H9 (cell line): ENCODE results near the gene GALNT2. TPM values are rescaled to one million over a fixed set of nuclear protein-coding genes. Genes with fewer than 3 reads are reported as not detected.

Source experiments
- DNase-seq: peaks from one replicate; pipeline ENCODE4 v3.0.0-alpha.2; 2017
- H2AFZ ChIP-seq: one replicate; pipeline ENCODE4 v1.6.1; 2013; ENCODE audit warnings: mild to moderate bottlenecking, low read length, control low read depth, moderate library complexity
- H2AK5ac ChIP-seq: 2 replicates; pipeline ENCODE4 v1.6.1; 2013; ENCODE audit warnings: low read length, control low read depth, mixed read lengths; ENCODE audit not compliant: insufficient read length
- H2BK120ac ChIP-seq: one replicate; pipeline ENCODE4 v1.6.1; 2013; ENCODE audit warnings: low read depth, mild to moderate bottlenecking, low read length, control low read depth, inconsistent platforms; ENCODE audit not compliant: poor library complexity, severe bottlenecking
- H2BK12ac ChIP-seq: 2 replicates; pipeline ENCODE4 v1.6.1; 2013; ENCODE audit warnings: low read length, control low read depth, mixed read lengths, low read depth; ENCODE audit not compliant: insufficient read length
- H2BK15ac ChIP-seq: 2 replicates; pipeline ENCODE4 v1.6.1; 2013; ENCODE audit warnings: low read depth, low read length, control low read depth
- H2BK20ac ChIP-seq: one replicate; pipeline ENCODE4 v1.6.1; 2013; ENCODE audit warnings: low read depth, mild to moderate bottlenecking, low read length, control low read depth, inconsistent platforms; ENCODE audit not compliant: poor library complexity, severe bottlenecking
- H2BK5ac ChIP-seq: 2 replicates; pipeline ENCODE4 v1.6.1; 2013; ENCODE audit warnings: low read length, control low read depth, mixed read lengths; ENCODE audit not compliant: insufficient read length
- H3K14ac ChIP-seq: 2 replicates; pipeline ENCODE4 v1.6.1; 2013; ENCODE audit warnings: low read length, control low read depth; ENCODE audit not compliant: insufficient read depth
- H3K18ac ChIP-seq: 2 replicates; pipeline ENCODE4 v1.6.1; 2013; ENCODE audit warnings: low read depth, mild to moderate bottlenecking, mixed read lengths, low read length, control low read depth; ENCODE audit not compliant: insufficient read length
- H3K23ac ChIP-seq: 2 replicates; pipeline ENCODE4 v1.6.1; 2013; ENCODE audit warnings: low read length, control low read depth, mixed read lengths, low read depth; ENCODE audit not compliant: insufficient read length
- H3K23me2 ChIP-seq: 2 replicates; pipeline ENCODE4 v1.6.1; 2013; ENCODE audit warnings: low read depth, mild to moderate bottlenecking, mixed read lengths, low read length, control low read depth; ENCODE audit not compliant: insufficient read length, poor library complexity, severe bottlenecking
- H3K27ac ChIP-seq: 2 replicates; pipeline ENCODE4 v1.5.1; 2013; ENCODE audit warnings: low read length, control low read depth, mixed read lengths, low read depth; ENCODE audit not compliant: insufficient read length
- H3K27me3 ChIP-seq: 2 replicates; pipeline ENCODE4 v1.6.1; 2013; ENCODE audit warnings: low read length, control low read depth, inconsistent platforms; ENCODE audit not compliant: insufficient read depth
- H3K4ac ChIP-seq: 2 replicates; pipeline ENCODE4 v1.6.1; 2013; ENCODE audit warnings: low read depth, mild to moderate bottlenecking, control low read depth, inconsistent platforms, low read length, moderate library complexity
- H3K4me1 ChIP-seq: 2 replicates; pipeline ENCODE4 v1.6.1; 2013; ENCODE audit warnings: low read length, control low read depth, inconsistent platforms; ENCODE audit not compliant: insufficient read depth
- H3K4me2 ChIP-seq: 2 replicates; pipeline ENCODE4 v1.6.1; 2013; ENCODE audit warnings: low read length, control low read depth, mixed read lengths; ENCODE audit not compliant: insufficient read length, insufficient read depth
- H3K56ac ChIP-seq: 2 replicates; pipeline ENCODE4 v1.6.1; 2013; ENCODE audit warnings: low read depth, mild to moderate bottlenecking, mixed read lengths, low read length, control low read depth; ENCODE audit not compliant: insufficient read length
- H3K79me1 ChIP-seq: 2 replicates; pipeline ENCODE4 v1.6.1; 2013; ENCODE audit warnings: low read depth, mild to moderate bottlenecking, moderate library complexity, low read length, control low read depth, inconsistent platforms; ENCODE audit not compliant: insufficient read depth, poor library complexity, severe bottlenecking
- H3K79me2 ChIP-seq: 2 replicates; pipeline ENCODE4 v1.6.1; 2013; ENCODE audit warnings: low read length, control low read depth, inconsistent platforms; ENCODE audit not compliant: insufficient read depth
- H3K9ac ChIP-seq: 2 replicates; pipeline ENCODE4 v1.6.1; 2013; ENCODE audit warnings: low read length, control low read depth, mixed read lengths; ENCODE audit not compliant: insufficient read length; ENCODE audit errors: extremely low read depth
- H3K9me3 ChIP-seq: one replicate; pipeline ENCODE4 v1.6.1; 2013; ENCODE audit warnings: low read depth, low read length, inconsistent platforms; ENCODE audit not compliant: control insufficient read depth
- H3T11ph ChIP-seq: one replicate; pipeline ENCODE4 v1.6.1; 2013; ENCODE audit warnings: mild to moderate bottlenecking, low read length, control low read depth, inconsistent platforms
- H4K20me1 ChIP-seq: one replicate; pipeline ENCODE4 v1.6.1; 2013; ENCODE audit not compliant: control insufficient read depth, insufficient read length, insufficient read depth
- H4K5ac ChIP-seq: 2 replicates; pipeline ENCODE4 v1.6.1; 2013; ENCODE audit warnings: low read depth, mild to moderate bottlenecking, mixed read lengths, low read length, control low read depth; ENCODE audit not compliant: insufficient read length
- H4K8ac ChIP-seq: replicated peaks from 2 replicates; pipeline ENCODE4 v1.6.1; 2013; ENCODE audit warnings: low read length, control low read depth, mixed read lengths, low read depth; ENCODE audit not compliant: insufficient read length
- H4K91ac ChIP-seq: 2 replicates; pipeline ENCODE4 v1.6.1; 2013; ENCODE audit warnings: low read depth, mild to moderate bottlenecking, moderate library complexity, mixed read lengths, low read length, control low read depth; ENCODE audit not compliant: insufficient read length
- H3K27ac Mint-ChIP-seq, 3 experiments: 2 replicates in 2 of 3; 3 replicates in 1 of 3; pipeline ENCODE4 v1.8.0; 2020 to 2021; ENCODE audit warnings: mixed read lengths in 3 of 3, mild to moderate bottlenecking in 1 of 3, moderate library complexity in 1 of 3
- H3K27me3 Mint-ChIP-seq: 2 replicates; pipeline ENCODE4 v1.8.0; 2021; ENCODE audit warnings: low read depth, mild to moderate bottlenecking, moderate library complexity, mixed read lengths
- H3K36me3 Mint-ChIP-seq, 3 experiments: 2 replicates in 2 of 3; 3 replicates in 1 of 3; pipeline ENCODE4 v1.8.0; 2020 to 2021; ENCODE audit warnings: low read depth in 3 of 3, mixed read lengths in 3 of 3; ENCODE audit not compliant: insufficient read depth in 1 of 3
- H3K4me1 Mint-ChIP-seq, 2 experiments: 2 replicates each; pipeline ENCODE4 v1.8.0; 2020; ENCODE audit warnings: mixed read lengths in 2 of 2
- H3K4me3 Mint-ChIP-seq, 2 experiments: 2 replicates in 1 of 2; 3 replicates in 1 of 2; pipeline ENCODE4 v1.8.0; 2020 to 2021; ENCODE audit warnings: mild to moderate bottlenecking in 2 of 2, mixed read lengths in 2 of 2, moderate library complexity in 1 of 2
- H3K9me3 Mint-ChIP-seq, 2 experiments: 2 replicates in 1 of 2; 3 replicates in 1 of 2; pipeline ENCODE4 v1.8.0; 2020; ENCODE audit warnings: mild to moderate bottlenecking in 2 of 2, mixed read lengths in 2 of 2, moderate library complexity in 1 of 2
- whole genome bisulfite sequencing: extraction: QIAGEN DNeasy Blood & Tissue Kit; methylation state at CpG from one replicate; pipeline ENCODE4 v1.1.7; 2013; ENCODE audit warnings: missing lambda C conversion rate, low lambda C conversion rate, mixed read lengths; ENCODE audit not compliant: insufficient read length; ENCODE audit errors: extremely low coverage; 5-methylcytosine and 5-hydroxymethylcytosine counted together
- total RNA-seq: library from RNA; stranded (reverse); gene quantifications from 2 replicates; pipeline ENCODE4 v1.2.1, GENCODE V29; 2021
- TF ChIP-seq, protein P1 (sequence below): fragments of 200-600 bp; sonication (generic); conservative IDR thresholded peaks from 3 replicates; pipeline ENCODE4 v1.8.0; 2021; ENCODE audit warnings: antibody characterized with exemption, mild to moderate bottlenecking

The GALNT2 gene
- total RNA-seq, 1 experiment from 2014 or later: 57.6 TPM

- no peak overlapping the region for H2AK5ac ChIP-seq
- H3K18ac ChIP-seq: no peak overlapping the region
- peaks cover 16 to 17% of the 10 kb centered on the region in 2 experiments for H3K4me1 Mint-ChIP-seq
- H3K9me3 Mint-ChIP-seq: no peaks in the 10 kb centered on the region; a peak in 1 of 5 replicates
- no peak overlapping the region for H3K27ac ChIP-seq
- WGBS: no CpG with 5 or more reads among the region's 1 CpG
- H3K79me2 ChIP-seq: no peaks in the 10 kb centered on the region
- H3K27ac Mint-ChIP-seq: no peak overlapping the region
- H3K14ac ChIP-seq: no peak overlapping the region
- no peak overlapping the region for H2BK15ac ChIP-seq
- no peak overlapping the region for H4K8ac ChIP-seq
- DNase-seq: no peak
- no peak overlapping the region for H3K4me3 Mint-ChIP-seq
- no peak overlapping the region for H3K4me2 ChIP-seq
- peaks cover 5% of the 10 kb centered on the region for H3K27me3 Mint-ChIP-seq
- no peaks in the 10 kb centered on the region for H3K79me1 ChIP-seq
- no peak overlapping the region for H2BK12ac ChIP-seq
- H3K23ac ChIP-seq: no peak overlapping the region
- H3K9me3 ChIP-seq: no peaks in the 10 kb centered on the region
- H3K56ac ChIP-seq: no peak overlapping the region
- H3K27me3 ChIP-seq: no peaks in the 10 kb centered on the region
- no peak overlapping the region for H4K91ac ChIP-seq
- H3K23me2 ChIP-seq: no peaks in the 10 kb centered on the region
- H2AFZ ChIP-seq: no peak overlapping the region
- no peaks in the 10 kb centered on the region for H3K36me3 Mint-ChIP-seq
- H3T11ph ChIP-seq: no peak overlapping the region
- H2BK5ac ChIP-seq: no peak overlapping the region
- H2BK20ac ChIP-seq: no peak overlapping the region
- H3K4ac ChIP-seq: no peak overlapping the region
- peaks cover 5% of the 10 kb centered on the region; the same call in 1 of the 2 replicates for H3K4me1 ChIP-seq
- no peak overlapping the region for H4K5ac ChIP-seq
- H4K20me1 ChIP-seq: no peaks in the 10 kb centered on the region
- H3K9ac ChIP-seq: no peak overlapping the region
- no peak overlapping the region for H2BK120ac ChIP-seq
- TF ChIP-seq, protein P1, sequence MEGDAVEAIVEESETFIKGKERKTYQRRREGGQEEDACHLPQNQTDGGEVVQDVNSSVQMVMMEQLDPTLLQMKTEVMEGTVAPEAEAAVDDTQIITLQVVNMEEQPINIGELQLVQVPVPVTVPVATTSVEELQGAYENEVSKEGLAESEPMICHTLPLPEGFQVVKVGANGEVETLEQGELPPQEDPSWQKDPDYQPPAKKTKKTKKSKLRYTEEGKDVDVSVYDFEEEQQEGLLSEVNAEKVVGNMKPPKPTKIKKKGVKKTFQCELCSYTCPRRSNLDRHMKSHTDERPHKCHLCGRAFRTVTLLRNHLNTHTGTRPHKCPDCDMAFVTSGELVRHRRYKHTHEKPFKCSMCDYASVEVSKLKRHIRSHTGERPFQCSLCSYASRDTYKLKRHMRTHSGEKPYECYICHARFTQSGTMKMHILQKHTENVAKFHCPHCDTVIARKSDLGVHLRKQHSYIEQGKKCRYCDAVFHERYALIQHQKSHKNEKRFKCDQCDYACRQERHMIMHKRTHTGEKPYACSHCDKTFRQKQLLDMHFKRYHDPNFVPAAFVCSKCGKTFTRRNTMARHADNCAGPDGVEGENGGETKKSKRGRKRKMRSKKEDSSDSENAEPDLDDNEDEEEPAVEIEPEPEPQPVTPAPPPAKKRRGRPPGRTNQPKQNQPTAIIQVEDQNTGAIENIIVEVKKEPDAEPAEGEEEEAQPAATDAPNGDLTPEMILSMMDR: no peak
These were observed 18.1 kb upstream of the GALNT2 start for GRCh38 chr1:230048922-230049321.
